Breast epithelium (tissue), 3 donors: ENCODE data around the gene GIMAP1.

Experiments
- CTCF ChIP-seq, 3 donors: fragments of 450-650 bp; IDR thresholded peaks; one replicate each; pipeline ENCODE4 v1.5.1; 2016 to 2017; ENCODE audit warnings: antibody characterized with exemption in 3 of 3, mild to moderate bottlenecking in 3 of 3, moderate library complexity in 3 of 3
- POLR2A ChIP-seq: fragments of 450-650 bp; IDR thresholded peaks from one replicate; pipeline ENCODE4 v1.6.1; 2016; ENCODE audit warnings: antibody characterized with exemption, mild to moderate bottlenecking, moderate library complexity
- POLR2AphosphoS5 ChIP-seq, 3 donors: sonication (generic); formaldehyde crosslinking; IDR thresholded peaks; one replicate each; pipeline ENCODE4 v1.6.1; 2017; ENCODE audit warnings: antibody characterized with exemption in 3 of 3

- no peak for TF ChIP-seq CTCF (IDR thresholded peaks at IDR 0.05)
- no peak for TF ChIP-seq POLR2AphosphoS5 (IDR thresholded peaks at IDR 0.05)
- TF ChIP-seq POLR2A: no peak
These were observed 20.5 kb downstream of the GIMAP1 start for GRCh38 chr7:150736864-150737263.
